ENCODE data around the gene P2RX6. TPM values are rescaled to one million over a fixed set of nuclear protein-coding genes. Genes with fewer than 3 reads are reported as not detected.

The P2RX6 gene
- total RNA-seq, 2 experiments from 2014 or later, result 0.18 to 0.25 TPM

Small RNAs within 50 kb of the gene (microRNA-seq; reads per million reads assigned to microRNA genes)
- not detected for gene MIR649 (ENCODE audit: borderline replicate concordance)

Other genes with a start within 250 kb of the P2RX6 start
- not detected for gene SERPIND1, start 241.1 kb upstream of the P2RX6 start, total RNA-seq
- 10 to 100 TPM; 52.8 TPM for gene PI4KA, start 156.4 kb upstream of the P2RX6 start, total RNA-seq
- 10 to 100 TPM; 22.8 to 33.8 TPM for gene SNAP29, start 156.2 kb upstream of the P2RX6 start, total RNA-seq
- gene CRKL, start 97.8 kb upstream of the P2RX6 start, total RNA-seq, result 10 to 100 TPM; 80.8 to 92.0 TPM
- gene AIFM3, start 47.9 kb upstream of the P2RX6 start, total RNA-seq, result under 1 TPM in 1 of 2 experiments, not detected in 1; 0.21 TPM
- gene LZTR1, start 32.9 kb upstream of the P2RX6 start, total RNA-seq, result 10 to 100 TPM; 31.9 to 40.5 TPM
- 10 to 100 TPM; 25.1 to 27.2 TPM for gene THAP7, start 13.0 kb upstream of the P2RX6 start, total RNA-seq
- not detected for gene SLC7A4, start 17.4 kb downstream of the P2RX6 start, total RNA-seq
- gene LRRC74B, start 30.8 kb downstream of the P2RX6 start, total RNA-seq, result not detected

Data from activated CD4-positive, alpha-beta T cell treated with anti-CD3 and anti-CD28 coated beads for 36 hours (primary cell).